H1 (cell line): Measurements from ENCODE around the gene GPX4. TPM values are rescaled to one million over a fixed set of nuclear protein-coding genes. Genes with fewer than 3 reads are reported as not detected.
A peak's percentile ranks its signal among the peaks of the same experiment; 100 is the strongest.

Experiments
- CTCF ChIA-PET: fragments of 300-600 bp; sonication (Branson Sonifier 250); formaldehyde crosslinking; loops from one replicate; lab custom pipeline; 2021; ENCODE audit not compliant: partially characterized antibody; lab: Charles Lee
- POLR2A ChIA-PET: fragments of 300-600 bp; sonication (Branson Sonifier 250); formaldehyde crosslinking; loops from one replicate; lab custom pipeline; 2021; ENCODE audit warnings: inconsistent platforms; ENCODE audit not compliant: partially characterized antibody; lab: Charles Lee
- DNase-seq, 2 experiments: peaks; one replicate each; pipeline versions ENCODE4 v3.0.0 to v3.0.0-alpha.2; 2010 to 2022; ENCODE audit warnings: low spot score in 2 of 2, low read depth in 1 of 2, mixed read lengths in 1 of 2
- FAIRE-seq: peaks from 2 replicates; lab custom pipeline; 2011; peaks lifted over from hg19 to GRCh38; lab: Jason Lieb, UNC
- H2AFZ ChIP-seq: 2 replicates; pipeline ENCODE4 v1.8.1; 2012; ENCODE audit warnings: low read length, inconsistent platforms
- H2AK5ac ChIP-seq: 2 replicates; pipeline ENCODE4 v1.6.1; 2013; ENCODE audit warnings: low read depth, low read length
- H2BK120ac ChIP-seq: replicated peaks from 2 replicates; pipeline ENCODE3; 2013; ENCODE audit warnings: low read depth, low read length, inconsistent platforms
- H2BK12ac ChIP-seq: 2 replicates; pipeline ENCODE4 v1.6.1; 2013; ENCODE audit warnings: low read depth, low read length
- H2BK15ac ChIP-seq: 2 replicates; pipeline ENCODE4 v1.6.1; 2013; ENCODE audit warnings: low read length
- H2BK20ac ChIP-seq: 2 replicates; pipeline ENCODE4 v1.6.1; 2013; ENCODE audit warnings: low read length
- H2BK5ac ChIP-seq: 2 replicates; pipeline ENCODE4 v1.6.1; 2013; ENCODE audit warnings: low read depth, low read length
- H3K14ac ChIP-seq: 2 replicates; pipeline ENCODE4 v1.6.1; 2013; ENCODE audit warnings: inconsistent platforms; ENCODE audit not compliant: insufficient read length
- H3K18ac ChIP-seq: 2 replicates; pipeline ENCODE4 v1.6.1; 2013; ENCODE audit warnings: low read length; ENCODE audit errors: extremely low read depth
- H3K23ac ChIP-seq: 2 replicates; pipeline ENCODE4 v1.6.1; 2013; ENCODE audit warnings: inconsistent platforms; ENCODE audit not compliant: insufficient read length
- H3K23me2 ChIP-seq: 2 replicates; pipeline ENCODE4 v1.6.1; 2013; ENCODE audit warnings: low read depth, low read length
- H3K27ac ChIP-seq: 2 replicates; pipeline ENCODE4 v1.6.1; 2011; ENCODE audit warnings: low read depth, low read length, inconsistent platforms
- H3K27me3 ChIP-seq, 4 experiments: replicated peaks in 1 of 4; 1 replicate in 1 of 4; 2 replicates in 3 of 4; pipeline versions ENCODE4 v1.6.1 to v1.8.1; 2011 to 2013; ENCODE audit warnings: low read length in 3 of 4, mild to moderate bottlenecking in 3 of 4, inconsistent platforms in 2 of 4, mixed read lengths in 2 of 4, moderate library complexity in 1 of 4; ENCODE audit not compliant: control insufficient read depth in 3 of 4, insufficient read depth in 3 of 4; ENCODE audit errors: extremely low read depth in 1 of 4
- H3K36me3 ChIP-seq, 4 experiments: 2 replicates each; pipeline versions ENCODE4 v1.6.1 to v1.8.1; 2011 to 2013; ENCODE audit warnings: mild to moderate bottlenecking in 4 of 4, low read length in 3 of 4, moderate library complexity in 2 of 4, control low read depth in 1 of 4, inconsistent platforms in 1 of 4; ENCODE audit not compliant: insufficient read depth in 4 of 4, control insufficient read depth in 2 of 4
- H3K4ac ChIP-seq: replicated peaks from 2 replicates; pipeline ENCODE3; 2013; ENCODE audit warnings: low read length, low read depth, mixed read lengths, inconsistent platforms; ENCODE audit not compliant: insufficient read length
- H3K4me1 ChIP-seq, 4 experiments: replicated peaks in 1 of 4; 1 replicate in 1 of 4; 2 replicates in 3 of 4; pipeline versions ENCODE4 v1.6.1 to v1.8.1; 2011 to 2013; ENCODE audit warnings: low read length in 3 of 4, inconsistent platforms in 2 of 4, mixed read lengths in 1 of 4; ENCODE audit not compliant: insufficient read depth in 4 of 4, control insufficient read depth in 3 of 4
- H3K4me2 ChIP-seq, 2 experiments: 2 replicates each; pipeline versions ENCODE4 v1.6.1 to v1.8.1; 2011 to 2013; ENCODE audit warnings: low read depth in 2 of 2, low read length in 2 of 2, control low read depth in 1 of 2, inconsistent platforms in 1 of 2, mild to moderate bottlenecking in 1 of 2; ENCODE audit not compliant: insufficient read depth in 1 of 2
- H3K4me3 ChIP-seq, 4 experiments: fragments of 200-600, 300-600 bp in 1 of 4; sonication (generic), shearing (Covaris generic), sonication (Bioruptor Twin) in 1 of 4; 2 replicates each; pipeline versions ENCODE4 v1.5.1 to v1.8.1; 2011 to 2016; ENCODE audit warnings: low read length in 4 of 4, low read depth in 3 of 4, control low read depth in 2 of 4, inconsistent platforms in 2 of 4, mild to moderate bottlenecking in 2 of 4, mixed read lengths in 1 of 4, moderate library complexity in 1 of 4; ENCODE audit not compliant: insufficient read depth in 2 of 4; ENCODE audit errors: extremely low read depth in 1 of 4
- H3K56ac ChIP-seq: replicated peaks from 2 replicates; pipeline ENCODE3; 2013; ENCODE audit warnings: low read depth, mild to moderate bottlenecking, mixed read lengths, low read length, inconsistent platforms; ENCODE audit not compliant: insufficient read length
- H3K79me1 ChIP-seq: 2 replicates; pipeline ENCODE4 v1.6.1; 2013; ENCODE audit warnings: low read depth, low read length, control low read depth
- H3K79me2 ChIP-seq, 2 experiments: 2 replicates each; pipeline versions ENCODE4 v1.6.1 to v1.8.1; 2012 to 2013; ENCODE audit warnings: low read length in 2 of 2, mild to moderate bottlenecking in 2 of 2, inconsistent platforms in 1 of 2; ENCODE audit not compliant: insufficient read depth in 2 of 2, control insufficient read depth in 1 of 2
- H3K9ac ChIP-seq, 4 experiments: replicated peaks in 1 of 4; 1 replicate in 1 of 4; 2 replicates in 3 of 4; pipeline versions ENCODE4 v1.6.1 to v1.8.1; 2011 to 2013; ENCODE audit warnings: low read depth in 3 of 4, low read length in 3 of 4, control low read depth in 2 of 4, mild to moderate bottlenecking in 2 of 4, moderate library complexity in 2 of 4, inconsistent platforms in 1 of 4; ENCODE audit errors: extremely low read depth in 1 of 4
- H3K9me3 ChIP-seq, 2 experiments: 2 replicates each; pipeline versions ENCODE4 v1.6.1 to v1.8.1; 2012 to 2013; ENCODE audit warnings: mild to moderate bottlenecking in 2 of 2, moderate library complexity in 2 of 2, control low read depth in 1 of 2, inconsistent platforms in 1 of 2, low read depth in 1 of 2, low read length in 1 of 2, mixed read lengths in 1 of 2; ENCODE audit not compliant: insufficient read depth in 2 of 2
- H4K20me1 ChIP-seq, 2 experiments: replicated peaks in 1 of 2; 2 replicates each; pipeline versions ENCODE3 to v1.8.1; 2011 to 2013; ENCODE audit warnings: inconsistent platforms in 2 of 2, low read length in 2 of 2, mild to moderate bottlenecking in 1 of 2; ENCODE audit not compliant: insufficient read depth in 2 of 2, control insufficient read depth in 1 of 2
- H4K5ac ChIP-seq: 2 replicates; pipeline ENCODE4 v1.6.1; 2013; ENCODE audit warnings: low read length, low read depth, mixed read lengths, inconsistent platforms; ENCODE audit not compliant: insufficient read length
- H4K8ac ChIP-seq: 2 replicates; pipeline ENCODE4 v1.8.0; 2013; ENCODE audit warnings: mild to moderate bottlenecking, moderate library complexity, low read length, inconsistent platforms; ENCODE audit not compliant: insufficient read depth; ENCODE audit errors: extremely low read depth
- H4K91ac ChIP-seq: replicated peaks from 2 replicates; pipeline ENCODE3; 2013; ENCODE audit warnings: low read length, mixed read lengths, inconsistent platforms; ENCODE audit not compliant: insufficient read length
- TAF1 ChIP-seq: IDR thresholded peaks from 2 replicates; pipeline ENCODE4 v1.6.1; 2011; ENCODE audit warnings: mild to moderate bottlenecking, low read depth, low read length
- WGBS, 2 experiments: shearing (Covaris generic) in 1 of 2; methylation state at CpG; one replicate each; pipeline versions ENCODE4 v1.1.6 to v1.1.7; 2013 to 2015; ENCODE audit warnings: low lambda C conversion rate in 2 of 2, mixed read lengths in 2 of 2, inconsistent platforms in 1 of 2, low coverage in 1 of 2, missing lambda C conversion rate in 1 of 2; ENCODE audit not compliant: insufficient replicate concordance in 2 of 2, insufficient coverage in 1 of 2, insufficient read length in 1 of 2; ENCODE audit errors: extremely low coverage in 1 of 2, missing lambda C conversion rate in 1 of 2; 5-methylcytosine and 5-hydroxymethylcytosine counted together
- polyA plus RNA-seq, 7 experiments: library from polyadenylated mRNA; depleted of rRNA in 3 of 7; stranded (reverse) in 5 of 7; unstranded in 2 of 7; fragments of >200 nt in 5 of 7; fragments of 200-250 nt in 2 of 7; gene quantifications; 1 replicate in 5 of 7; 2 replicates in 1 of 7; 4 replicates in 1 of 7; pipeline versions ENCODE4 v1.2.1 to v1.2.3, GENCODE V29; 2011 to 2013; ENCODE audit warnings: missing spikeins in 2 of 7, mixed read lengths in 2 of 7
- total RNA-seq: library from RNA; stranded (reverse); fragmentation: NEBNext Ultra II Directional; extraction: Animal tissue kit (Norgen Biotek cat#: 25700); gene quantifications from 2 replicates; pipeline ENCODE4 v1.2.1, GENCODE V29; 2021

GPX4 gene
- total and polyA plus RNA-seq, 2 of the 8 experiments (the other 6 are each of a cell fraction or from before 2014, with no cell fraction given), result 342 to 693 TPM

DNA sequence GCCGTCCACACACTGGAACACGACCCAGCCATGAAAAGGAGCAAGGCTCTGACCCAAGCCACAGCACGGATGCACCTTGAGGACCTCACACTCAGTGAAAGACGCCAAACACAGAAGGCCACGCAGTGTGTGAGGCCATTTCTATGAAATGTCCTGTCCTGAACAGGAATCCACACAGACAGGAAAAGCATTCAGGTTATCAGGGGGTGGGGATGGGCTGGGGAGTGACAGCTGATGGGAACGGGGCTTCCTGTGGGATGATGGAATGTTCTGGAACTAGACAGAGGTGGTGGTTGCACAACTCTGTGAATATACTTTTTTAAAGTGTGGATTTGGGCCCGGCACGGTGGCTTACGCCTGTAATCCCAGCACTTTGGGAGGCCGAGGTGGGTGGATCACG is 30.6 kb downstream of the GPX4 start:
- no peak overlapping the region for H4K5ac ChIP-seq
- no peak for FAIRE-seq
- H3K36me3 ChIP-seq, result no peaks in the 10 kb centered on the region
- no peak overlapping the region for H3K23ac ChIP-seq
- H3K14ac ChIP-seq, result no peak overlapping the region
- no peak overlapping the region for H2BK20ac ChIP-seq
- no peaks in the 10 kb centered on the region for H3K9me3 ChIP-seq
- DNase-seq, result no peak
- H3K79me2 ChIP-seq, result no peaks in the 10 kb centered on the region; a peak in 1 of 4 replicates
- H3K23me2 ChIP-seq, result peaks cover 4% of the 10 kb centered on the region; the same call in 1 of the 2 replicates
- H4K20me1 ChIP-seq, result peaks cover 4 to 11% of the 10 kb centered on the region in 2 experiments
- no peak overlapping the region for H4K91ac ChIP-seq
- no peak overlapping the region for H2BK120ac ChIP-seq
- no peak overlapping the region for H3K18ac ChIP-seq
- no peak overlapping the region for H2AFZ ChIP-seq
- H2BK12ac ChIP-seq, result peak overlapping the region; percentile 39; the same call in 1 of the 2 replicates
- no peak overlapping the region for H3K56ac ChIP-seq
- H2AK5ac ChIP-seq, result no peak overlapping the region
- no peak overlapping the region for H3K4me2 ChIP-seq
- WGBS, 2 experiments, result 93% methylated on average over 10 of the region's 11 CpGs; no CpG with 5 or more reads in 1 of the 2 experiments
- H4K8ac ChIP-seq, result 0 out of 2 replicates have a peak overlapping the region, but pooled peaks have one; percentile 0
- H2BK15ac ChIP-seq, result no peak overlapping the region
- no peaks in the 10 kb centered on the region for H3K27me3 ChIP-seq
- H3K4me3 ChIP-seq, result no peak overlapping the region
- peaks cover 0 to 16% (median 7%) of the 10 kb centered on the region in 4 experiments; a peak in 6 of 7 replicates for H3K4me1 ChIP-seq
- H3K79me1 ChIP-seq, result peaks cover 14% of the 10 kb centered on the region
- no peak overlapping the region for H3K4ac ChIP-seq
- ChIA-PET CTCF (interaction anchor here (0.7 to 2.3 kb wide), 9 partner anchors 10 to 89 kb away, joined by 3 to 13 read pairs (median 5); no protein-coding TSS in a partner anchor), POLR2A (interaction anchor here (0.8 to 1.1 kb wide), 2 partner anchors 30 to 82 kb away, joined by 3 read pairs; no protein-coding TSS in a partner anchor)
- peak overlapping the region; percentile 52; the same call in 1 of the 2 replicates for H2BK5ac ChIP-seq
- no peak overlapping the region for H3K27ac ChIP-seq
- no peak overlapping the region for H3K9ac ChIP-seq
- no peak for TF ChIP-seq TAF1
